ENCODE data around the gene KRTAP20-2.

Gene KRTAP20-2

GRCh38 chr21:30623362-30623761 lies 11.6 kb upstream of the KRTAP20-2 start:
- no peak for DNase-seq (ENCODE audit: low read depth)
- Histone ChIP-seq H3K4me1 (ENCODE audit: control insufficient read depth, insufficient read depth, low read length) (peaks cover 5% of the 10 kb centered on the region), H3K9me3 (ENCODE audit: control insufficient read depth, low read length) (no peaks in the 10 kb centered on the region), H3K27me3 (replicated peaks; ENCODE audit: control insufficient read depth, insufficient read depth, low read length) (no peaks in the 10 kb centered on the region), H3K9ac (ENCODE audit: low read length) (no peak overlapping the region), H3K4me3 (ENCODE audit: low read length) (no peak overlapping the region), H3K36me3 (ENCODE audit: control insufficient read depth, insufficient read depth, low read length, severe bottlenecking) (no peaks in the 10 kb centered on the region)

- no peak overlapping the region for H3K9ac ChIP-seq (ENCODE audit: low read length)
- no peak for DNase-seq (ENCODE audit: low read depth)
- no peak overlapping the region for H3K4me3 ChIP-seq (ENCODE audit: low read length)
- H3K4me1 ChIP-seq (ENCODE audit: control insufficient read depth, insufficient read depth, low read length): peaks cover 5% of the 10 kb centered on the region
- no peaks in the 10 kb centered on the region for H3K9me3 ChIP-seq (ENCODE audit: control insufficient read depth, low read length)
- no peaks in the 10 kb centered on the region for H3K36me3 ChIP-seq (ENCODE audit: control insufficient read depth, insufficient read depth, low read length, severe bottlenecking)
- no peaks in the 10 kb centered on the region for H3K27me3 ChIP-seq (replicated peaks; ENCODE audit: control insufficient read depth, insufficient read depth, low read length)
These were observed 9.4 kb upstream of the KRTAP20-2 start for GRCh38 chr21:30625449-30626165.

- H3K36me3 ChIP-seq (ENCODE audit: control insufficient read depth, insufficient read depth, low read length, severe bottlenecking): no peaks in the 10 kb centered on the region
- no peak overlapping the region for H3K9ac ChIP-seq (ENCODE audit: low read length)
- peaks cover 5% of the 10 kb centered on the region for H3K4me1 ChIP-seq (ENCODE audit: control insufficient read depth, insufficient read depth, low read length)
- H3K9me3 ChIP-seq (ENCODE audit: control insufficient read depth, low read length): no peaks in the 10 kb centered on the region
- no peak overlapping the region for H3K4me3 ChIP-seq (ENCODE audit: low read length)
- no peak for DNase-seq (ENCODE audit: low read depth)
- H3K27me3 ChIP-seq (replicated peaks; ENCODE audit: control insufficient read depth, insufficient read depth, low read length): no peaks in the 10 kb centered on the region
These were observed 6.9 kb upstream of the KRTAP20-2 start for GRCh38 chr21:30628109-30628508.

GRCh38 chr21:30629200-30629599 lies 5.8 kb upstream of the KRTAP20-2 start:
- no peak for DNase-seq (ENCODE audit: low read depth)
- Histone ChIP-seq H3K4me1 (ENCODE audit: control insufficient read depth, insufficient read depth, low read length) (peaks cover 5% of the 10 kb centered on the region), H3K9ac (ENCODE audit: low read length) (no peak overlapping the region), H3K36me3 (ENCODE audit: control insufficient read depth, insufficient read depth, low read length, severe bottlenecking) (no peaks in the 10 kb centered on the region), H3K9me3 (ENCODE audit: control insufficient read depth, low read length) (no peaks in the 10 kb centered on the region), H3K4me3 (ENCODE audit: low read length) (no peak overlapping the region), H3K27me3 (replicated peaks; ENCODE audit: control insufficient read depth, insufficient read depth, low read length) (no peaks in the 10 kb centered on the region)

GRCh38 chr21:30638686-30639085 lies 3.7 kb downstream of the KRTAP20-2 start:
- Histone ChIP-seq H3K4me3 (ENCODE audit: low read length) (no peak overlapping the region), H3K27me3 (replicated peaks; ENCODE audit: control insufficient read depth, insufficient read depth, low read length) (no peaks in the 10 kb centered on the region), H3K4me1 (ENCODE audit: control insufficient read depth, insufficient read depth, low read length) (no peaks in the 10 kb centered on the region), H3K36me3 (ENCODE audit: control insufficient read depth, insufficient read depth, low read length, severe bottlenecking) (no peaks in the 10 kb centered on the region), H3K9me3 (ENCODE audit: control insufficient read depth, low read length) (no peaks in the 10 kb centered on the region), H3K9ac (ENCODE audit: low read length) (no peak overlapping the region)
- no peak for DNase-seq (ENCODE audit: low read depth)

- H3K9ac ChIP-seq (ENCODE audit: low read length): no peak within 1 kb of the TSS
- DNase-seq (ENCODE audit: low read depth): no peak
- no peaks in the 10 kb centered on the region for H3K9me3 ChIP-seq (ENCODE audit: control insufficient read depth, low read length)
- no peaks in the 10 kb centered on the region for H3K4me1 ChIP-seq (ENCODE audit: control insufficient read depth, insufficient read depth, low read length)
- H3K4me3 ChIP-seq (ENCODE audit: low read length): no peak within 1 kb of the TSS
- no peaks in the 10 kb centered on the region for H3K36me3 ChIP-seq (ENCODE audit: control insufficient read depth, insufficient read depth, low read length, severe bottlenecking)
- H3K27me3 ChIP-seq (replicated peaks; ENCODE audit: control insufficient read depth, insufficient read depth, low read length): no peaks in the 10 kb centered on the region
These were observed 7.6 kb downstream of the KRTAP20-2 start, which contains the start of gene KRTAP20-3 for GRCh38 chr21:30642564-30642963. Gene KRTAP20-3 (plus strand): TSS chr21:30642864.

GRCh38 chr21:30646904-30647414 lies 12.0 kb downstream of the KRTAP20-2 start:
- Histone ChIP-seq H3K36me3 (ENCODE audit: control insufficient read depth, insufficient read depth, low read length, severe bottlenecking) (no peaks in the 10 kb centered on the region), H3K4me3 (ENCODE audit: low read length) (no peak overlapping the region), H3K9ac (ENCODE audit: low read length) (no peak overlapping the region)

GRCh38 chr21:30652891-30653290 lies 17.9 kb downstream of the KRTAP20-2 start:
- no peak overlapping the region for H3K4me3 ChIP-seq (ENCODE audit: low read length)

More at GRCh38 chr21:30646904-30647414, 12.0 kb downstream of the KRTAP20-2 start:
- Histone ChIP-seq H3K9me3 (ENCODE audit: control insufficient read depth, low read length) (no peaks in the 10 kb centered on the region), H3K27me3 (replicated peaks; ENCODE audit: control insufficient read depth, insufficient read depth, low read length) (no peaks in the 10 kb centered on the region), H3K4me1 (ENCODE audit: control insufficient read depth, insufficient read depth, low read length) (no peaks in the 10 kb centered on the region)
- no peak for DNase-seq (ENCODE audit: low read depth)

GRCh38 chr21:30668776-30669175 lies 33.8 kb downstream of the KRTAP20-2 start:
- DNase-seq (ENCODE audit: low read depth): no peak
- Histone ChIP-seq H3K4me3 (ENCODE audit: low read length) (no peak overlapping the region), H3K9me3 (ENCODE audit: control insufficient read depth, low read length) (no peaks in the 10 kb centered on the region), H3K36me3 (ENCODE audit: control insufficient read depth, insufficient read depth, low read length, severe bottlenecking) (no peaks in the 10 kb centered on the region), H3K27me3 (replicated peaks; ENCODE audit: control insufficient read depth, insufficient read depth, low read length) (no peaks in the 10 kb centered on the region), H3K9ac (ENCODE audit: low read length) (no peak overlapping the region), H3K4me1 (ENCODE audit: control insufficient read depth, insufficient read depth, low read length) (no peaks in the 10 kb centered on the region)

More at GRCh38 chr21:30652891-30653290, 17.9 kb downstream of the KRTAP20-2 start:
- H3K9ac ChIP-seq (ENCODE audit: low read length): no peak overlapping the region
- no peaks in the 10 kb centered on the region for H3K4me1 ChIP-seq (ENCODE audit: control insufficient read depth, insufficient read depth, low read length)
- DNase-seq (ENCODE audit: low read depth): no peak
- no peaks in the 10 kb centered on the region for H3K27me3 ChIP-seq (replicated peaks; ENCODE audit: control insufficient read depth, insufficient read depth, low read length)
- no peaks in the 10 kb centered on the region for H3K36me3 ChIP-seq (ENCODE audit: control insufficient read depth, insufficient read depth, low read length, severe bottlenecking)
- no peaks in the 10 kb centered on the region for H3K9me3 ChIP-seq (ENCODE audit: control insufficient read depth, low read length)

- Histone ChIP-seq H3K9me3 (ENCODE audit: control insufficient read depth, low read length) (no peaks in the 10 kb centered on the region), H3K4me1 (ENCODE audit: control insufficient read depth, insufficient read depth, low read length) (no peaks in the 10 kb centered on the region), H3K4me3 (ENCODE audit: low read length) (no peak overlapping the region), H3K36me3 (ENCODE audit: control insufficient read depth, insufficient read depth, low read length, severe bottlenecking) (no peaks in the 10 kb centered on the region), H3K9ac (ENCODE audit: low read length) (no peak overlapping the region), H3K27me3 (replicated peaks; ENCODE audit: control insufficient read depth, insufficient read depth, low read length) (no peaks in the 10 kb centered on the region)
- DNase-seq (ENCODE audit: low read depth): no peak
These were observed 38.1 kb downstream of the KRTAP20-2 start for GRCh38 chr21:30672985-30673650.

GRCh38 chr21:30674312-30674711 lies 39.3 kb downstream of the KRTAP20-2 start:
- Histone ChIP-seq H3K36me3 (ENCODE audit: control insufficient read depth, insufficient read depth, low read length, severe bottlenecking) (no peaks in the 10 kb centered on the region), H3K4me1 (ENCODE audit: control insufficient read depth, insufficient read depth, low read length) (no peaks in the 10 kb centered on the region), H3K9me3 (ENCODE audit: control insufficient read depth, low read length) (no peaks in the 10 kb centered on the region), H3K4me3 (ENCODE audit: low read length) (no peak overlapping the region), H3K9ac (ENCODE audit: low read length) (no peak overlapping the region), H3K27me3 (replicated peaks; ENCODE audit: control insufficient read depth, insufficient read depth, low read length) (no peaks in the 10 kb centered on the region)
- DNase-seq (ENCODE audit: low read depth): no peak

Data from adipocyte (in vitro differentiated cells).